ENCODE measurements around the gene CD151. TPM values are rescaled to one million over a fixed set of nuclear protein-coding genes. Genes with fewer than 3 reads are reported as not detected.

The CD151 gene
- total RNA-seq, 1 experiment from 2014 or later = 296 TPM

DNA sequence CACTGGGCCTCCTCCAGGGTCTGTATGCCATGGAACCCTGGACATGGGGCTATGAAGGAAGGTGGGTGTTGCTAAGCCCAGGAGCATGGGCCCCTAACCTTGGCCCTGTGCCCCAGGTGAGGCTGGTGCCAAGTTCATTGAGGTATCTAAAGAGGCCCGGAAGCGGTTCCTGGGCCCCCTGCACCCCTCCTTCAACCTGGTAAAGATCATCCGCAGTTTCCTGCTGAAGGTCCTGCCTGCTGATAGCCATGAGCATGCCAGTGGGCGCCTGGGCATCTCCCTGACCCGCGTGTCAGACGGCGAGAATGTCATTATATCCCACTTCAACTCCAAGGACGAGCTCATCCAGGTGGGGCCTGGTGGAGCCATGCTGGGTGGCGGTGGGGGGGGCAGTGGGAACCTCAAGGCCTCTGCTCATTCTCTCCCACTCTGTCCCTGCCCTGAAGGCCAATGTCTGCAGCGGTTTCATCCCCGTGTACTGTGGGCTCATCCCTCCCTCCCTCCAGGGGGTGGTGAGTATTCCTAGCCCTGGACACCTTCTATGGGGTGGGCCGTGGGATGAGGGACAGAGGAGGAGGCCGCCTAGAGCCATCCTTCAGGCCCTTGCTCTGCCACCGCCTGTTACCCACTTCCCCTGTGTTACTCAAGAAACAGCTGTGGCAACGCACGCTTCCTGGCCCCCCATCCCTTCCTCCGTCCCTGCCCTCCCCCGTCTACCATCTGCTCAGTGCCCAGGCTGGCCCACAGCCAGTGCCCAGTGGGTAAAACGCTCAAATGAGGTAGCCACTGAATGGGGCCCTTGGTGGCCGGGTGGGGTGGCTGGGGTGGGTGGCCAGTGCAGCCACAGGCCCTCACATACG is 11.0 kb upstream of the CD151 start:
- peak overlapping the region; percentile 81 for H3K4me2 ChIP-seq (ENCODE audit: low read length)
- peak overlapping the region in 1 of 2 experiments; percentile 77; a peak in 1 of 4 replicates for H3K4me3 ChIP-seq (replicated peaks in 1 of 2; ENCODE audit: low read depth in 1 of 2, low read length in 2 of 2)
- no peaks in the 10 kb centered on the region for H3K36me3 ChIP-seq (ENCODE audit: control insufficient read depth in 1 of 2, insufficient read depth in 2 of 2, low read length in 2 of 2)
- no TSS peak for BruUV-seq (replicated peaks)
- H3K27me3 ChIP-seq (ENCODE audit: insufficient read depth, low read length) = no peaks in the 10 kb centered on the region
- H2AFZ ChIP-seq (ENCODE audit: low read depth, low read length, poor library complexity, severe bottlenecking) = no peak overlapping the region
- intact Hi-C loops (cut with micrococcal nuclease) = no loop called here
- no peak for TF ChIP-seq POLR2A (IDR thresholded peaks at IDR 0.05; ENCODE audit: borderline replicate concordance, extremely low read depth, insufficient read depth, insufficient read length)
- no peak for TF ChIP-seq MAX (IDR thresholded peaks at IDR 0.05)
- no peak for TF ChIP-seq FOSL1 (IDR thresholded peaks at IDR 0.05; ENCODE audit: low read depth)
- TF ChIP-seq EGR1 (IDR thresholded peaks at IDR 0.05; ENCODE audit: low read depth) = no peak
- no peak for TF ChIP-seq CBX3 (IDR thresholded peaks at IDR 0.05; ENCODE audit: low read depth)
- no peak for TF ChIP-seq EZH2phosphoT487 (IDR thresholded peaks at IDR 0.05; ENCODE audit: borderline replicate concordance)
- no peak for TF ChIP-seq SRF (IDR thresholded peaks at IDR 0.05; ENCODE audit: low read depth)
- TF ChIP-seq ZFX (IDR thresholded peaks at IDR 0.05) = no peak
- TF ChIP-seq, protein P1, sequence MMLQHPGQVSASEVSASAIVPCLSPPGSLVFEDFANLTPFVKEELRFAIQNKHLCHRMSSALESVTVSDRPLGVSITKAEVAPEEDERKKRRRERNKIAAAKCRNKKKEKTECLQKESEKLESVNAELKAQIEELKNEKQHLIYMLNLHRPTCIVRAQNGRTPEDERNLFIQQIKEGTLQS (IDR thresholded peaks at IDR 0.05) = no peak
- TF ChIP-seq JUND (IDR thresholded peaks at IDR 0.05) = no peak
- no peak for TF ChIP-seq RAD21 (IDR thresholded peaks at IDR 0.05; ENCODE audit: low read depth)
- no peak for TF ChIP-seq ELF1 (IDR thresholded peaks at IDR 0.05; ENCODE audit: borderline replicate concordance, low read depth)
- TF ChIP-seq CTCF (IDR thresholded peaks at IDR 0.05 in 2 of 3, conservative IDR thresholded peaks at IDR 0.05 in 1 of 3; ENCODE audit: borderline replicate concordance in 1 of 3, insufficient read depth in 1 of 3, low read depth in 2 of 3, low read length in 2 of 3) = no peak
- no peak for TF ChIP-seq SP1 (IDR thresholded peaks at IDR 0.05; ENCODE audit: low read depth)
- TF ChIP-seq CEBPB (IDR thresholded peaks at IDR 0.05; ENCODE audit: low read depth) = no peak
- H3K4me1 ChIP-seq (ENCODE audit: control insufficient read depth in 1 of 2, insufficient read depth in 2 of 2, low read length in 2 of 2) = peaks cover 35 to 50% of the 10 kb centered on the region in 2 experiments
- peak overlapping the region; percentile 44 for H3K27ac ChIP-seq (ENCODE audit: low read depth, low read length)
- DNase-seq (ENCODE audit: low read depth, low spot score) (no peak), ATAC-seq (no peak)
- ChIA-PET RAD21 (ENCODE audit: low non-redundant PET in 1 of 2, low total read pairs in 2 of 2, uncharacterized antibody in 2 of 2, unreplicated experiment in 2 of 2) (no interaction called here), POLR2A (interaction anchor here (0.7 to 1.6 kb wide), 4 partner anchors 11 to 16 kb away, joined by 3 to 9 read pairs (median 4); partner anchors contain the start of genes CD151 and RPLP2), CTCF (no interaction called here)
- H3K9me3 ChIP-seq (ENCODE audit: control insufficient read depth in 1 of 2, insufficient read depth in 1 of 2, low read depth in 1 of 2, low read length in 2 of 2) = no peaks in the 10 kb centered on the region
- peak overlapping the region; percentile 90 for H3K9ac ChIP-seq (ENCODE audit: low read length)
- peaks cover 22% of the 10 kb centered on the region for H3K79me2 ChIP-seq (ENCODE audit: insufficient read depth, low read length)
- H4K20me1 ChIP-seq (ENCODE audit: insufficient read depth) = no peaks in the 10 kb centered on the region
- H3K9me2 ChIP-seq (ENCODE audit: insufficient read depth) = no peaks in the 10 kb centered on the region
